GM12801 (cell line): ENCODE measurements around the gene LLGL2.

ENCODE experiments used
- CTCF ChIP-seq: IDR thresholded peaks from one replicate; pipeline ENCODE4 v1.5.1; 2011; ENCODE audit warnings: control low read depth; ENCODE audit not compliant: insufficient read length; ENCODE audit errors: extremely low read depth

The LLGL2 gene

GRCh38 chr17:75559958-75560533, 34.5 kb downstream of the LLGL2 start:
- TF ChIP-seq CTCF: no peak

GRCh38 chr17:75561927-75562603, 36.6 kb downstream of the LLGL2 start:
- TF ChIP-seq CTCF: no peak

GRCh38 chr17:75563063-75563758, 37.7 kb downstream of the LLGL2 start:
- no peak for TF ChIP-seq CTCF

- no peak for TF ChIP-seq CTCF
Measured at GRCh38 chr17:75564195-75564594, 38.7 kb downstream of the LLGL2 start.

- no peak for TF ChIP-seq CTCF
Measured at GRCh38 chr17:75565066-75565465, 39.6 kb downstream of the LLGL2 start.

- no peak for TF ChIP-seq CTCF
Measured at GRCh38 chr17:75565618-75566017, 40.1 kb downstream of the LLGL2 start.

GRCh38 chr17:75566416-75566815, 40.9 kb downstream of the LLGL2 start:
- TF ChIP-seq CTCF: no peak
